ENCODE results near the gene SLC25A42.
"Not testable (repeated sequence)": the region's sequence is repeated elsewhere in the genome, so short reads cannot be mapped to it uniquely, and the experiment has no call there.

The SLC25A42 gene

DNA sequence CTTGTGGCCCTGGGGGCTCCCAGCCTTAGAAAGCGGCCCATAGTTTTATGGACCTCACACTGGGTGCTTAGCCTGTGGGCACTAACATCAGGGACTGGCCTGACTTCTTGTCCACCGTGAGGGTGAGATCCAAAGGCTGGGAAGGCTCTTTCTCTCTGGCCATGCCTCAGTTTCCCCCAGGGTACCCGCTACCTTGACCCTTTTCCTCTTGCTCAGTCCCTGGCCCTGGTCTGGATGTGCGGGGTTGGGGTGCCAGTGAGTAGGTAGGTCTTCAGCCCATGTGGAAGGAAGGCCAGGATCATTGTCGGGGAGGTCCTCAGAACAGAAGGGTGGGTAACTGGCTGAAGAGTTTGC, 76.1 kb downstream of the SLC25A42 start:
- DNase-seq (ENCODE audit: low spot score in 2 of 2): no peak
- H3K9me3 Mint-ChIP-seq: no peaks in the 10 kb centered on the region
- H3K27ac Mint-ChIP-seq (ENCODE audit: low read depth): peak overlapping the region; percentile 29
- no peak for ATAC-seq (replicated peaks; ENCODE audit: extremely low read depth, poor library complexity, severe bottlenecking)
- H3K36me3 Mint-ChIP-seq (ENCODE audit: insufficient read depth): peaks cover 12% of the 10 kb centered on the region
- peaks cover 37% of the 10 kb centered on the region for H3K4me1 Mint-ChIP-seq
- H3K27me3 Mint-ChIP-seq: no peaks in the 10 kb centered on the region
- no peak overlapping the region for H3K4me3 Mint-ChIP-seq

DNA sequence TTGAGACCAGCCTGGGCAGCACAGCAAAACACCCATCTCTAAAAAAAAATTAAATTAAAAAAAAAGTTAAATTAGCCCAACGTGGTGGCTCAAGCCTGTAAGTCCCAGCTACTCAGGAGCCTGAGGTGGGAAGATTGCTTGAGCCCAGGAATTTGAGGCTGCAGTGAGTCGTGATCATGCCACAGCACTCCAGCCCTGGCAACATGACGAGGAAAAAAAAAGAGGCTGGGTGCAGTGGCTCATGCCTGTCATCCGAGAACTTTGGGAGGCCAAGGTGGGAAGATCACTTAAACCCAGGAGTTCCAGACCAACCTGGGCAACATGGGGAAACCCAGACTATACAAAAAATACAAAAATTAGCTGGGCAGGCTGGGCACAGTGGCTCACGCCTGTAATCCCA, 76.7 kb downstream of the SLC25A42 start:
- no peak for ATAC-seq (replicated peaks; ENCODE audit: extremely low read depth, poor library complexity, severe bottlenecking)
- Mint-ChIP-seq H3K4me3 (no peak overlapping the region), H3K27me3 (no peaks in the 10 kb centered on the region), H3K27ac (ENCODE audit: low read depth) (no peak overlapping the region), H3K36me3 (ENCODE audit: insufficient read depth) (peaks cover 13% of the 10 kb centered on the region), H3K4me1 (peaks cover 32% of the 10 kb centered on the region), H3K9me3 (no peaks in the 10 kb centered on the region)
- DNase-seq (ENCODE audit: low spot score in 2 of 2): no peak

DNA sequence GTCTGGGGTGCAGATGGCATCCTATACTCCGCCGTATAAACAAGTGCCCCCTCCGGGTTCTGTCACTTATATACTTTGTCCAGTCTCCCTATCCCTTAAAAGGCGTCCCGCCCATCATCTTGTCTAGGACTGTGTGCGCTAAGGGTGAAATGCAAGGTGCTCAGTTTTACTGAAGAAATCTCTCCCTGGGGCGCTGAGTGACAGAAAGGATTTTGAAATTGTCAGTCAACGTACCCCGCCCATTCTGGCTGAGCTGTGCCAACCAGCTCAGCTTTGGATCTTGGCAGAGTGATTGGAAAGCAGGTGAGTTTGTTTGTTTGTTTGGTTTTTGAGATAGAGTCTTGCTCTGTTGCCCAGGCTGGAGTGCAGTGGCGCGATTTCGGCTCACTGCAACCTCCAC, 78.6 kb downstream of the SLC25A42 start:
- Mint-ChIP-seq H3K27me3 (no peaks in the 10 kb centered on the region), H3K27ac (ENCODE audit: low read depth) (no peak overlapping the region), H3K4me3 (no peak overlapping the region), H3K4me1 (peaks cover 25% of the 10 kb centered on the region), H3K36me3 (ENCODE audit: insufficient read depth) (peaks cover 18% of the 10 kb centered on the region), H3K9me3 (no peaks in the 10 kb centered on the region)
- DNase-seq (ENCODE audit: low spot score in 2 of 2) (no peak), ATAC-seq (replicated peaks; ENCODE audit: extremely low read depth, poor library complexity, severe bottlenecking) (no peak)

DNA sequence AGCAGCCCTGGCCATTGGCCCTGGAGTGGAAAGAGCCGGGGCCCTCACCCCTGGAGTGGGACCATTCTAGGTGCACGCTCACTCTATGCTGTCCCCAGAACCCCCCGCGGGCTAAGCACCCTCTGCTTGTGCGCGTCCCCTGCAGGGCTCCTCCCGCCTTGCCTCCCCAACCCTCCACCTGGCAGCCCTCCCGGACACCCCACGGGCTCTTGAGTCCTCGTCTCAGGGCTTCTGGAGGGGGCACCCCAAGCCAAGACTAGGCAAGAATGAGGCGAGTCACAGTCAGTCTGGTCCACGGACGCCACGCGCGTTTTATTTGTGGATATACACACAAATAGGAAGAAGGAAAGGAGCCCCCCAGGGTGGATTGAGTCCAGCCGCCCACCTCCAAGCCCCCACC, 81.5 kb downstream of the SLC25A42 start:
- no peaks in the 10 kb centered on the region for H3K4me1 Mint-ChIP-seq
- ATAC-seq (replicated peaks; ENCODE audit: extremely low read depth, poor library complexity, severe bottlenecking) (no peak), DNase-seq (ENCODE audit: low spot score in 2 of 2) (no peak)
- no peaks in the 10 kb centered on the region for H3K27me3 Mint-ChIP-seq
- H3K4me3 Mint-ChIP-seq: no peak overlapping the region
- H3K36me3 Mint-ChIP-seq (ENCODE audit: insufficient read depth): peaks cover 15% of the 10 kb centered on the region
- no peaks in the 10 kb centered on the region for H3K9me3 Mint-ChIP-seq
- peak overlapping the region; percentile 65 for H3K27ac Mint-ChIP-seq (ENCODE audit: low read depth)

DNA sequence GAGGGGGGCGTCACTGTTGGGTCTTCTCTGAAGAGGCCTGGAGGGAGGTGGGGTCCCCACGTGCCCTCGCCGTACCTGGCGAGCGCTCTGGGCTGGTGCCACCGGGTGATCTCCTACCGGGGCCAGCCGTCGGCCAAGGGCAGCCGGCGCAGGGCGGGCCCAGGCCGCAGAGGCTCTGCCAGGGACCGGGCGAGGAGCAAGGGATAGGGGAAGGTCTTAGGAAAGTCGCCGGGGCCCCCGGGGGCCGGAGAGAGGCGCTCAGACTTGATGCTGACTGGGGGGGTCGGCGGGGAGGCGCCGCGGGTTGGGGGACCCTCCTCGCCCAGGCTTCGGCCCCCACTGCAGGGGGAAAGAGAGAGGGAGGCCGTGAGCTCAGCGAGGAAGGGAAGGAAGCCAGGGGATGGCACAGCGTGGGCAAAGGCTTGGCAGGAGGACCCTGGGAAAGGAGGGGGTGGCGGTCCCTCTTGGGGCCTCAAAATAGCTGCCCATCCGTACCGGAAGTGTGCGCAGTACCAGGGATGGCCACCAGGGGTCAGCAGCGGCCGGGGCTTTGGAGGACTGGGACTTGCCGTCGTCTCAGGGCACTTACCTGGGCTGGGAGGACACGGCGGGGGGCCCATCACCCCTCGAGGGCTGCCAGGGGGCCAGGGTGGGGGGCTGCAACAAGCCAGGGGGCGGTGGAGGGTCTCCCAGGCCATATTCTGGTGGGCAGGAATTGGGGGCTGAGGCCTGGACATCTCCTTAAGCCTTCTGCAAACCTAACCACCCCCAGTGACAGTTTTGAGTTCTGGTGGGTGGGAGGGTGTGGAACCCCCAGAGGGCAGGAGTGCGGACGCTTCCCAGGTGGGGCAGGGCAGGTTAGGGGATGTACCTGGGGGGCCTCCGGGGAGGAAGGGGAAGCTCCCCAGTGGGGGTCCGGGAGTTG, 82.2 kb downstream of the SLC25A42 start:
- Mint-ChIP-seq H3K9me3 (no peaks in the 10 kb centered on the region), H3K4me1 (no peaks in the 10 kb centered on the region), H3K36me3 (ENCODE audit: insufficient read depth) (peaks cover 15% of the 10 kb centered on the region), H3K27me3 (no peaks in the 10 kb centered on the region), H3K27ac (ENCODE audit: low read depth) (peak overlapping the region; percentile 65), H3K4me3 (no peak overlapping the region)
- DNase-seq (ENCODE audit: low spot score in 2 of 2): peak; percentile 76 to 93
- ATAC-seq (replicated peaks; ENCODE audit: extremely low read depth, poor library complexity, severe bottlenecking): no peak

DNA sequence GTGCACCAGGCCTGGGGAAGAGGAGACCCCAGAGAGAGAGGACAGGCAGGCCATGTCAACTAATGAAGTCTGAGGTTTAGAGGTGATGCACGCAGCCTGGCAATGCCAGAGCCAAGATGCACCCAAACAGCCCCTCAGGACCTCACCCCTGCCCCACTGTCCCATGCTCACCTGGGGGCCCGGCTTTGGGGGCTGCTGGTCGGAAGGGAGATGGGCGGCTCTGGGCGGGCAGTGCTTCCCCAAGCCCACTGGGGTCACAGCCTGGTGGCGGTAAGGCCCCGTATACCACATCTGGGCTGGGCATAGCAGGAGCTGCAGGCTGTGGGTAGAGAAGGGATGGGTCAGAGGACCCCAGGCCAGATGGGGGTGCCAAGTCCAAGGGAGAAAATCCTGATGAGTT, 83.1 kb downstream of the SLC25A42 start:
- H3K9me3 Mint-ChIP-seq: no peaks in the 10 kb centered on the region
- H3K27ac Mint-ChIP-seq (ENCODE audit: low read depth): no peak overlapping the region
- no peak for DNase-seq (ENCODE audit: low spot score in 2 of 2)
- H3K4me3 Mint-ChIP-seq: no peak overlapping the region
- H3K4me1 Mint-ChIP-seq: no peaks in the 10 kb centered on the region
- H3K36me3 Mint-ChIP-seq (ENCODE audit: insufficient read depth): peaks cover 15% of the 10 kb centered on the region
- no peaks in the 10 kb centered on the region for H3K27me3 Mint-ChIP-seq
- ATAC-seq (replicated peaks; ENCODE audit: extremely low read depth, poor library complexity, severe bottlenecking): no peak

DNA sequence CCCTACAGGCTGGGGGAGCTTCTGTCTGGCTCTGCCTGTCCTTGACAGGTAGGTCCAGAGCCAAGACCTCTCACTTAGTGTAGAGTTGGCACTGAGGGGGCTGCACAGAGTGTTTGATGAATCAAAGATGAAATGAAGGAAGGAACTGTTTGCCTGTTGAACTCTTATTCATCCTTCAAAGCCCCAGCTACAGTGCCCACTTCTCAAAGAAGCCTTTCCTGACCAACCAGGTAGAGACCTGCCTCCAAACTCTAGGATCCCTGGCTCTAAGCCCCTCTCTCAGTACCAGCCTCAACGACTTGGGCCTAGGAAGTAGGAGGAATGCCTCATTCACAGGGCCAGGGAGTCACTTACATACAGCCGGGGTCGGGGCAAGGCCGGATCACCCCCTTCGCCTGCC, 83.5 kb downstream of the SLC25A42 start:
- Mint-ChIP-seq H3K27me3 (no peaks in the 10 kb centered on the region), H3K27ac (ENCODE audit: low read depth) (no peak overlapping the region), H3K36me3 (ENCODE audit: insufficient read depth) (peaks cover 15% of the 10 kb centered on the region), H3K9me3 (no peaks in the 10 kb centered on the region), H3K4me1 (no peaks in the 10 kb centered on the region), H3K4me3 (no peak overlapping the region)
- DNase-seq (ENCODE audit: low spot score in 2 of 2) (no peak), ATAC-seq (replicated peaks; ENCODE audit: extremely low read depth, poor library complexity, severe bottlenecking) (no peak)

DNA sequence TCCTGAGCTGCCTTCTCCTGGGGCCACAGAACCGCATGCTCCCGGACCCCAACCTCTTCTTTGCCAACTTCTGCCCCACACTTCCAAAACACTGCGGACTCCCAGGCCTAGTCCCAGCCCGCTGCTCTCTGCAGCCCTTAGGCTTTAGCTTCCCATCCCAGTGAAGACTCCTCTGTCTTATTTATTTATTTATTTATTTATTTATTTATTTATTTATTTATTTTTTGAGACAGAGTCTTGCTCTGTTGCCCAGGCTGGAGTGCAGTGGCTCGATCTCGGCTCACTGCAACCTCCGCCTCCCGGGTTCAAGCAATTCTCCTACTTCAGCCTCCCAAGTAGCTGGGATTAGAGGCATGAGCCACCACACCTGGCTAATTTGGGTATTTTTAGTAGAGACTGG, 84.7 kb downstream of the SLC25A42 start:
- ATAC-seq (replicated peaks; ENCODE audit: extremely low read depth, poor library complexity, severe bottlenecking); DNase-seq (ENCODE audit: low spot score in 2 of 2); H3K4me3 Mint-ChIP-seq: not testable (repeated sequence)

DNA sequence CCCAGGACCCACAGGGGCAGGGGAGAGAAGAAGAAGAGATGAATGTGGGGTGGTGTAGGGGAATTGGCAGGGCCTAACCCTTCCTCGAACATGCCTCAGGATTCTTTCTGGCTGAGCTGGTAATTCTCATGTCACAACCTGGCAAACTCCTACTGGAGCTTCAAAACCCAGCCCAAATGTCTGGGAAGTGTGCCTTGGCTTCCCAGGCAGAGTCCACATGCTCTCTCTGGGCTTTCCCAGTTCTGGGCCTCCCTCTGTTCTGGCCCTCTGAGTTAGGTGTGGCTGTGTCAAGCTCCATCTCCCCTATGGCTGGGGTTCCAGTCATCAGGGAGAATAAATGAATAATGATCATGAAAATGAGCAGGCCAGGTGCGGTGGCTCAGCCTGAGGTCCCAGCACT, 85.6 kb downstream of the SLC25A42 start:
- H3K27me3 Mint-ChIP-seq: no peaks in the 10 kb centered on the region
- no peak overlapping the region for H3K4me3 Mint-ChIP-seq
- DNase-seq (ENCODE audit: low spot score in 2 of 2): no peak
- no peak for ATAC-seq (replicated peaks; ENCODE audit: extremely low read depth, poor library complexity, severe bottlenecking)
- peaks cover 17% of the 10 kb centered on the region for H3K36me3 Mint-ChIP-seq (ENCODE audit: insufficient read depth)
- no peaks in the 10 kb centered on the region for H3K9me3 Mint-ChIP-seq
- H3K27ac Mint-ChIP-seq (ENCODE audit: low read depth): no peak overlapping the region
- no peaks in the 10 kb centered on the region for H3K4me1 Mint-ChIP-seq

More for the DNA sequence above, 84.7 kb downstream of the SLC25A42 start:
- H3K27ac Mint-ChIP-seq (ENCODE audit: low read depth); H3K9me3 Mint-ChIP-seq; H3K4me1 Mint-ChIP-seq; H3K27me3 Mint-ChIP-seq: not testable (repeated sequence)
- peaks cover 15% of the 10 kb centered on the region for H3K36me3 Mint-ChIP-seq (ENCODE audit: insufficient read depth)

DNA sequence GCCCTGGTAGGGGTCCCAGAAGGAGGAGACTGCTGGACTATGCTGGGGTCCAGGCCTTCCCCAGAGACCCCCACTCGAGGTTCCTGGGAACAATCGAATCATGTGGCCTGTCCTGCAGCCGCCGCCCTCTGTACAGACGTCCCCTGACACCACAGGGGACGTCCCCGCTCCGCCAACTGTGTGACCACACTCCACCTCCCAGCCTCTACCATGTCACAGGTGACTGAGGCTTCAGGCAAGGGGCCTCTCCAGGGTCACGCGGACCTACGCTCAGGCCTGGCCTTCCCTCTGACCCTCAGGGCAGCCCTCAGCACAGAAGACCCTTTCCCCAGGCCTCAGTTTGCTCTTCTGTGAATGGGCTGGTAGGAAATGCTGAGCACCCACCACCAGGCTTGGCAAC, 87.6 kb downstream of the SLC25A42 start:
- H3K4me1 Mint-ChIP-seq: no peaks in the 10 kb centered on the region
- H3K27me3 Mint-ChIP-seq: no peaks in the 10 kb centered on the region
- peaks cover 18% of the 10 kb centered on the region for H3K36me3 Mint-ChIP-seq (ENCODE audit: insufficient read depth)
- no peak overlapping the region for H3K27ac Mint-ChIP-seq (ENCODE audit: low read depth)
- ATAC-seq (replicated peaks; ENCODE audit: extremely low read depth, poor library complexity, severe bottlenecking): no peak
- no peak for DNase-seq (ENCODE audit: low spot score in 2 of 2)
- no peaks in the 10 kb centered on the region for H3K9me3 Mint-ChIP-seq
- no peak overlapping the region for H3K4me3 Mint-ChIP-seq

DNA sequence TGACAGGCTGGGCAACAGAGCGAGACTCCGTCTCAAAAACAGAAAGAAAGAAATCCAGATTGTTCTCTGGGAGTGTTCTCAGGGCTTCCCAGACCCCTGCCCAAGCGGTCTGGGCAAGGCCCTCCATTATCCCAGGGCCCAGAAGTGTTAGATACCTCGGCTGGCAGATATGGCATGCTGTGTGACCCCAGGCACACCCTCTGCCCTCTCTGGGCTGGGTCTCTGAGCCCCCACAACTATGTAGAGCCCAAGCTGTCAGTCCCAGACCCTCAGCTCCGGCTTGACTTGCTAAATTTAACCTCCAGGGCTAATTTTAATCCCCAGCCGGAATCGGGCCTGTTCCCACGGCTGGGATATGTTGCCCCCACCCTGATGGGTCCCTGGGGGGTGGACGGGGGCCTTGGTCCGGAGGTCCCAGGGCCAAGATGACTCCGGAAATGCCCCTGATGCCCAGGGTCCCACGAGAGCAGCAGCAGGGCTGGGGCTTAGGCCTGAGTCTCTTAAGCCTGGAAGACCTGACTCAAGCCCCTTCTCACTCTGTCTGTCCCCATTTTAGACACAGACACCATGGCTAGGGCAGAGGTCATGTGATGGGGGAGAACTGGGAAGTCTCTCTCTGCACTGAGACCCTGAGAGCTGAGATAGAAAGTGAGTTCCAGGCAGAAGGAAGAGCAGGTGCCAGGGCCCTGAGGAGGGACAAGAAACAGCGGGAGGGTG, 89.0 kb downstream of the SLC25A42 start:
- Mint-ChIP-seq H3K27me3 (no peaks in the 10 kb centered on the region), H3K36me3 (ENCODE audit: insufficient read depth) (peaks cover 20% of the 10 kb centered on the region), H3K4me3 (no peak overlapping the region), H3K27ac (ENCODE audit: low read depth) (no peak overlapping the region), H3K9me3 (no peaks in the 10 kb centered on the region), H3K4me1 (no peaks in the 10 kb centered on the region)
- DNase-seq (ENCODE audit: low spot score in 2 of 2) (no peak), ATAC-seq (replicated peaks; ENCODE audit: extremely low read depth, poor library complexity, severe bottlenecking) (no peak)

DNA sequence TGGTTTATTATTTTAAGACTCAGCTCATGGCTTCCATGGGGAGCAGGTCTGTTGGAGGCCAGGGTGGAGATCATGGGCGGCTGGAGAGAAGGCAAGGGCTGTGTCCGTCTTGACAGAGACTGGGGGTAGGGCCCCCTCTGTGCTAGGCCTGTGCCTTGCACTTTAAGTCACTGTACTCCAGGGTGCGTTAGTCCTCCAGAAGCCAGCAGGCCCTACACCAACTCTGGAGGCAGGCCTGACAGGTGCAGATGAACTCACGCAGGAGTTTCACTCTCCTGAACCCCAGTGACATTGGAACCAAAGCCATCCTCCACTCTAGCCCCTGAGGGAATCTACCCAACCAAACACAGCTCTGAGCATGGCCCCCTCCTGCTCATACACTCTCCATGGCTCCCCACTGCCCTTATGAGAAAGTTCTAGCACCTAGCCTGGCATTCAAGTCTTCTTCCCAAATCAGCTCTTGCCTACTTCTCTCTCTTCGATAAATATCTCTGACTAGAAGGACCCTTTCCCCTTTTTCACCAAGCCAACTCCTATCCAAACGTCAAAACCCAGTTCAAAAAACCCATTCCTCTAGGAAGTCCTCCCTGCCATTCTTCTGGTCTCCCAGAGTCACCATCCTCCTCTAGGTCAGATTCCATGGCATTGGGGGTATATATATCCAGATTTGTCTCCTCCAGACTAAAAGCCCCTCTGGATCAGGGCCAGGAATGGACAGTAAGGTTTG, 91.1 kb downstream of the SLC25A42 start:
- peaks cover 14% of the 10 kb centered on the region for H3K36me3 Mint-ChIP-seq (ENCODE audit: insufficient read depth)
- H3K4me3 Mint-ChIP-seq: no peak overlapping the region
- no peak for DNase-seq (ENCODE audit: low spot score in 2 of 2)
- ATAC-seq (replicated peaks; ENCODE audit: extremely low read depth, poor library complexity, severe bottlenecking): no peak
- no peaks in the 10 kb centered on the region for H3K4me1 Mint-ChIP-seq
- no peaks in the 10 kb centered on the region for H3K9me3 Mint-ChIP-seq
- H3K27ac Mint-ChIP-seq (ENCODE audit: low read depth): no peak overlapping the region
- no peaks in the 10 kb centered on the region for H3K27me3 Mint-ChIP-seq

Data from central memory CD8-positive, alpha-beta T cell (primary cell).